ENCODE measurements around the gene PTPN23. TPM values are rescaled to one million over a fixed set of nuclear protein-coding genes. Genes with fewer than 3 reads are reported as not detected.

The PTPN23 gene
- total and polyA plus RNA-seq, 2 experiments from 2014 or later = 14.3 to 48.8 TPM

- Histone ChIP-seq H3K9me2 (ENCODE audit: insufficient read depth) (no peaks in the 10 kb centered on the region), H2AFZ (no peak overlapping the region), H3K4me3 (no peak overlapping the region), H3K27ac (ENCODE audit: low read depth) (no peak overlapping the region), H4K20me1 (replicated peaks; ENCODE audit: insufficient read depth) (no peaks in the 10 kb centered on the region), H3K36me3 (ENCODE audit: insufficient read depth) (no peaks in the 10 kb centered on the region), H3F3A (replicated peaks; ENCODE audit: low read depth) (no peaks in the 10 kb centered on the region), H3K79me2 (replicated peaks; ENCODE audit: insufficient read depth) (no peaks in the 10 kb centered on the region), H3K27me3 (ENCODE audit: insufficient read depth) (no peaks in the 10 kb centered on the region), H3K4me1 (ENCODE audit: insufficient read depth) (no peaks in the 10 kb centered on the region), H3K4me2 (no peak overlapping the region)
- peaks cover 2% of the 10 kb centered on the region; the same call in 2 of the 3 replicates for H3K4me1 Mint-ChIP-seq
- ATAC-seq = no peak
- no peak overlapping the region for H3K27ac Mint-ChIP-seq
- peaks cover 2% of the 10 kb centered on the region for H3K27me3 Mint-ChIP-seq (ENCODE audit: insufficient read depth, low read depth, poor library complexity)
- no peaks in the 10 kb centered on the region for H3K9me3 Mint-ChIP-seq
- peaks cover 18% of the 10 kb centered on the region for H3K36me3 Mint-ChIP-seq (ENCODE audit: low read depth)
- DNase-seq (ENCODE audit: low spot score) = no peak
- H3K4me3 Mint-ChIP-seq = no peak overlapping the region
- no peak for TF ChIP-seq STAT1 (IDR thresholded peaks at IDR 0.05; ENCODE audit: unreplicated experiment)
- no peak for TF ChIP-seq ZNF331 (CRISPR knock-in tag; IDR thresholded peaks at IDR 0.05; ENCODE audit: low read depth)
- TF ChIP-seq REST (IDR thresholded peaks at IDR 0.05; ENCODE audit: unreplicated experiment) = no peak
- no peak for TF ChIP-seq ETS1 (IDR thresholded peaks at IDR 0.05)
- TF ChIP-seq CTCF (conservative IDR thresholded peaks at IDR 0.05; ENCODE audit: low read depth in 2 of 2) = no peak
- no peak for TF ChIP-seq ZNF114 (CRISPR knock-in tag; IDR thresholded peaks at IDR 0.05)
- no peak for TF ChIP-seq JUNB (IDR thresholded peaks at IDR 0.05; ENCODE audit: unreplicated experiment)
- TF ChIP-seq POLR2AphosphoS5 (IDR thresholded peaks at IDR 0.05; ENCODE audit: low read depth) = no peak
- no peak for TF ChIP-seq EZH2 (IDR thresholded peaks at IDR 0.05; ENCODE audit: low read depth, unreplicated experiment)
- no peak for TF ChIP-seq EZH2phosphoT487 (IDR thresholded peaks at IDR 0.05; ENCODE audit: unreplicated experiment)
- no peak for TF ChIP-seq NANOG (IDR thresholded peaks at IDR 0.05; ENCODE audit: borderline replicate concordance)
- no peak for TF ChIP-seq ZNF462 (CRISPR knock-in tag; IDR thresholded peaks at IDR 0.05)
- no peak for TF ChIP-seq CREB1 (CRISPR knock-in tag; IDR thresholded peaks at IDR 0.05; ENCODE audit: low read depth)
These were observed 32.2 kb upstream of the PTPN23 start for GRCh38 chr3:47348411-47349154.

Measured in GM23338 (cell line).